Activated CD8-positive, alpha-beta T cell treated with anti-CD3 and anti-CD28 coated beads, Interleukin-2, amount 10 ng/mL, durations not matched to agents 7 days and 5 days (primary cell): ENCODE data around the gene MRNIP. TPM values are rescaled to one million over a fixed set of nuclear protein-coding genes. Genes with fewer than 3 reads are reported as not detected.
A peak's percentile ranks its signal among the peaks of the same experiment; 100 is the strongest.

Experiments
- ATAC-seq: fragments of 150-1000 bp; cut with Tn5 transposase; one replicate; pipeline ENCODE4 v1.10.0; 2021; ENCODE audit warnings: moderate library complexity
- CTCF ChIA-PET: fragments of 350-600 bp; sonication (Branson Sonifier 250); formaldehyde crosslinking; loops from one replicate; lab custom pipeline; 2021; ENCODE audit warnings: antibody characterized with exemption; lab: Charles Lee
- POLR2A ChIA-PET: fragments of 350-600 bp; sonication (Branson Sonifier 250); formaldehyde crosslinking; loops from one replicate; lab custom pipeline; 2021; ENCODE audit warnings: antibody characterized with exemption; lab: Charles Lee
- DNase-seq: peaks from one replicate; pipeline ENCODE4 v3.0.0-alpha.2; 2020
- H3K27ac Mint-ChIP-seq: one replicate; pipeline ENCODE4 v1.8.0; 2021; ENCODE audit warnings: mild to moderate bottlenecking, mixed read lengths
- H3K27me3 Mint-ChIP-seq: one replicate; pipeline ENCODE4 v1.8.0; 2021; ENCODE audit warnings: low read depth, mixed read lengths
- H3K36me3 Mint-ChIP-seq: one replicate; pipeline ENCODE4 v1.8.0; 2021; ENCODE audit warnings: low read depth, mixed read lengths
- H3K4me1 Mint-ChIP-seq: one replicate; pipeline ENCODE4 v1.8.0; 2021; ENCODE audit warnings: low read depth, mixed read lengths
- H3K4me3 Mint-ChIP-seq: one replicate; pipeline ENCODE4 v1.8.0; 2021; ENCODE audit warnings: mild to moderate bottlenecking, mixed read lengths
- H3K9me3 Mint-ChIP-seq: one replicate; pipeline ENCODE4 v1.8.0; 2022; ENCODE audit warnings: mixed read lengths; ENCODE audit not compliant: insufficient read depth
- total RNA-seq, 2 experiments: library from RNA; stranded (reverse); gene quantifications; one replicate each; pipeline ENCODE4 v1.2.3, GENCODE V29; 2021

MRNIP gene
- total RNA-seq, 2 experiments from 2014 or later = 16.1 to 17.1 TPM

- ChIA-PET CTCF (interaction anchor here (0.5 kb wide), 1 partner anchor 10 kb away, joined by 3 read pairs; no protein-coding TSS in a partner anchor), POLR2A (interaction anchor here (0.7 to 3.6 kb wide), 4 partner anchors 9 to 182 kb away, joined by 3 to 29 read pairs (median 5); partner anchors contain the start of genes HNRNPH1 and SQSTM1)
Observed at GRCh38 chr5:179805529-179806249, 52.9 kb downstream of the MRNIP start.

GRCh38 chr5:179805070-179805528 is 53.5 kb downstream of the MRNIP start:
- H3K36me3 Mint-ChIP-seq = peaks cover 21% of the 10 kb centered on the region
- peaks cover 27% of the 10 kb centered on the region for H3K4me1 Mint-ChIP-seq
- peak overlapping the region; percentile 85 for H3K4me3 Mint-ChIP-seq
- peak overlapping the region; percentile 87 for H3K27ac Mint-ChIP-seq
- ATAC-seq (no peak), DNase-seq (no peak)
- H3K27me3 Mint-ChIP-seq = no peaks in the 10 kb centered on the region
- CTCF ChIA-PET = no interaction called here
- H3K9me3 Mint-ChIP-seq = no peaks in the 10 kb centered on the region
- POLR2A ChIA-PET = interaction anchor here (1.0 to 3.6 kb wide), 2 partner anchors 15 to 182 kb away, joined by 6 to 29 read pairs; partner anchors contain the start of genes HNRNPH1 and SQSTM1

More at GRCh38 chr5:179805529-179806249, 52.9 kb downstream of the MRNIP start:
- peak; percentile 27 for ATAC-seq
- Mint-ChIP-seq H3K27ac (peak overlapping the region; percentile 87), H3K36me3 (peaks cover 23% of the 10 kb centered on the region), H3K27me3 (no peaks in the 10 kb centered on the region), H3K4me3 (peak overlapping the region; percentile 85), H3K4me1 (peaks cover 27% of the 10 kb centered on the region), H3K9me3 (no peaks in the 10 kb centered on the region)
- DNase-seq = peak; percentile 67

- CTCF ChIA-PET = interaction anchor here (1.2 kb wide), 1 partner anchor 41 kb away, joined by 3 read pairs; no protein-coding TSS in a partner anchor
- Mint-ChIP-seq H3K27ac (peak overlapping the region; percentile 87), H3K27me3 (no peaks in the 10 kb centered on the region), H3K4me1 (peaks cover 27% of the 10 kb centered on the region), H3K36me3 (peaks cover 22% of the 10 kb centered on the region), H3K4me3 (peak overlapping the region; percentile 85), H3K9me3 (no peaks in the 10 kb centered on the region)
- POLR2A ChIA-PET = interaction anchor here (3.6 kb wide), 1 partner anchor 16 kb away, joined by 29 read pairs; the partner anchor contains the start of gene SQSTM1
- no peak for ATAC-seq
- DNase-seq = no peak
Observed at GRCh38 chr5:179804555-179804947, 54.1 kb downstream of the MRNIP start.

- peaks cover 27% of the 10 kb centered on the region for H3K36me3 Mint-ChIP-seq
- peak overlapping the region; percentile 85 for H3K4me3 Mint-ChIP-seq
- peak; percentile 48 for DNase-seq
- CTCF ChIA-PET = interaction anchor here (1.2 kb wide), 1 partner anchor 41 kb away, joined by 3 read pairs; no protein-coding TSS in a partner anchor
- no peak for ATAC-seq
- POLR2A ChIA-PET = interaction anchor here (3.6 kb wide), 1 partner anchor 17 kb away, joined by 29 read pairs; the partner anchor contains the start of gene SQSTM1
- H3K9me3 Mint-ChIP-seq = no peaks in the 10 kb centered on the region
- H3K27me3 Mint-ChIP-seq = no peaks in the 10 kb centered on the region
- H3K27ac Mint-ChIP-seq = peak overlapping the region; percentile 87
- H3K4me1 Mint-ChIP-seq = peaks cover 29% of the 10 kb centered on the region
Observed at GRCh38 chr5:179803651-179804554, 54.7 kb downstream of the MRNIP start.

GRCh38 chr5:179802950-179803562 is 55.6 kb downstream of the MRNIP start:
- H3K36me3 Mint-ChIP-seq = peaks cover 33% of the 10 kb centered on the region
- ATAC-seq (no peak), DNase-seq (no peak)
- H3K27ac Mint-ChIP-seq = no peak overlapping the region
- CTCF ChIA-PET = interaction anchor here (1.1 to 2.7 kb wide), 13 partner anchors 9 to 172 kb away, joined by 3 to 18 read pairs (median 7); partner anchors contain the start of genes LTC4S and SQSTM1
- H3K4me3 Mint-ChIP-seq = no peak overlapping the region
- POLR2A ChIA-PET = interaction anchor here (1.6 to 3.6 kb wide), 2 partner anchors 17 kb away, joined by 12 to 29 read pairs; partner anchors contain the start of gene SQSTM1
- no peaks in the 10 kb centered on the region for H3K9me3 Mint-ChIP-seq
- H3K27me3 Mint-ChIP-seq = no peaks in the 10 kb centered on the region
- peaks cover 29% of the 10 kb centered on the region for H3K4me1 Mint-ChIP-seq

GRCh38 chr5:179802207-179802883 is 56.3 kb downstream of the MRNIP start:
- Mint-ChIP-seq H3K36me3 (peaks cover 35% of the 10 kb centered on the region), H3K27ac (no peak overlapping the region), H3K27me3 (no peaks in the 10 kb centered on the region), H3K4me3 (no peak overlapping the region), H3K4me1 (peaks cover 29% of the 10 kb centered on the region), H3K9me3 (no peaks in the 10 kb centered on the region)
- POLR2A ChIA-PET = interaction anchor here (0.6 to 1.6 kb wide), 3 partner anchors 18 to 125 kb away, joined by 3 to 12 read pairs (median 3); partner anchors contain the start of gene SQSTM1
- ATAC-seq (no peak), DNase-seq (no peak)
- CTCF ChIA-PET = interaction anchor here (0.6 to 2.7 kb wide), 28 partner anchors 9 to 289 kb away, joined by 3 to 18 read pairs (median 6); partner anchors contain the start of genes LTC4S and SQSTM1

- no peak overlapping the region for H3K27ac Mint-ChIP-seq
- no peak overlapping the region for H3K4me3 Mint-ChIP-seq
- no peaks in the 10 kb centered on the region for H3K27me3 Mint-ChIP-seq
- CTCF ChIA-PET = interaction anchor here (0.6 to 2.7 kb wide), 30 partner anchors 8 to 289 kb away, joined by 3 to 18 read pairs (median 5); partner anchors contain the start of genes LTC4S and SQSTM1
- H3K4me1 Mint-ChIP-seq = peaks cover 33% of the 10 kb centered on the region
- no peaks in the 10 kb centered on the region for H3K9me3 Mint-ChIP-seq
- H3K36me3 Mint-ChIP-seq = peaks cover 43% of the 10 kb centered on the region
- peak; percentile 87 for DNase-seq
- peak; percentile 43 for ATAC-seq
- POLR2A ChIA-PET = interaction anchor here (0.5 to 1.6 kb wide), 4 partner anchors 18 to 124 kb away, joined by 3 to 12 read pairs (median 3); partner anchors contain the start of gene SQSTM1
Observed at GRCh38 chr5:179801304-179802206, 57.1 kb downstream of the MRNIP start.

GRCh38 chr5:179800696-179801201 is 57.9 kb downstream of the MRNIP start:
- ChIA-PET CTCF (interaction anchor here (1.7 to 2.7 kb wide), 3 partner anchors 10 to 108 kb away, joined by 9 to 18 read pairs (median 10); partner anchors contain the start of gene SQSTM1), POLR2A (interaction anchor here (0.5 kb wide), 1 partner anchor 20 kb away, joined by 3 read pairs; the partner anchor contains the start of gene SQSTM1)
- Mint-ChIP-seq H3K9me3 (no peaks in the 10 kb centered on the region), H3K36me3 (peaks cover 43% of the 10 kb centered on the region), H3K4me3 (no peak overlapping the region), H3K27me3 (no peaks in the 10 kb centered on the region), H3K27ac (no peak overlapping the region), H3K4me1 (peaks cover 33% of the 10 kb centered on the region)
- DNase-seq (no peak), ATAC-seq (no peak)

- Mint-ChIP-seq H3K9me3 (no peaks in the 10 kb centered on the region), H3K4me1 (peaks cover 31% of the 10 kb centered on the region), H3K27me3 (no peaks in the 10 kb centered on the region), H3K4me3 (no peak overlapping the region), H3K27ac (no peak overlapping the region), H3K36me3 (peaks cover 41% of the 10 kb centered on the region)
- ChIA-PET POLR2A (no interaction called here), CTCF (interaction anchor here (2.7 kb wide), 1 partner anchor 20 kb away, joined by 18 read pairs; the partner anchor contains the start of gene SQSTM1)
- DNase-seq (no peak), ATAC-seq (no peak)
Observed at GRCh38 chr5:179800071-179800695, 58.4 kb downstream of the MRNIP start.
